IPS DF 6.9 (cell line): Measurements from ENCODE around the gene ZNF423.

Experiments used
- DNase-seq: peaks from one replicate; pipeline ENCODE4 v3.0.0-alpha.2; 2013; ENCODE audit warnings: low read depth, low spot score
- H3K27ac ChIP-seq: one replicate; pipeline ENCODE4 v1.5.1; 2013; ENCODE audit warnings: low read length, control low read depth
- H3K27me3 ChIP-seq: 2 replicates; pipeline ENCODE4 v1.6.1; 2013; ENCODE audit warnings: mild to moderate bottlenecking, low read length; ENCODE audit not compliant: control insufficient read depth, insufficient read depth
- H3K36me3 ChIP-seq: 2 replicates; pipeline ENCODE4 v1.6.1; 2013; ENCODE audit warnings: low read length; ENCODE audit not compliant: control insufficient read depth, insufficient read depth
- H3K4me1 ChIP-seq: 2 replicates; pipeline ENCODE4 v1.6.1; 2013; ENCODE audit warnings: low read length; ENCODE audit not compliant: control insufficient read depth, insufficient read depth
- H3K4me3 ChIP-seq: 2 replicates; pipeline ENCODE4 v1.5.1; 2013; ENCODE audit warnings: mild to moderate bottlenecking, low read length
- H3K9me3 ChIP-seq: 2 replicates; pipeline ENCODE4 v1.6.1; 2013; ENCODE audit warnings: low read length, inconsistent platforms; ENCODE audit not compliant: control insufficient read depth, insufficient read depth
- WGBS: extraction: QIAGEN DNeasy Blood & Tissue Kit; methylation state at CpG from one replicate; pipeline ENCODE4 v1.1.7; 2013; ENCODE audit warnings: mixed read lengths, missing lambda C conversion rate; ENCODE audit not compliant: insufficient read length, insufficient coverage; 5-methylcytosine and 5-hydroxymethylcytosine counted together

Gene ZNF423

DNA sequence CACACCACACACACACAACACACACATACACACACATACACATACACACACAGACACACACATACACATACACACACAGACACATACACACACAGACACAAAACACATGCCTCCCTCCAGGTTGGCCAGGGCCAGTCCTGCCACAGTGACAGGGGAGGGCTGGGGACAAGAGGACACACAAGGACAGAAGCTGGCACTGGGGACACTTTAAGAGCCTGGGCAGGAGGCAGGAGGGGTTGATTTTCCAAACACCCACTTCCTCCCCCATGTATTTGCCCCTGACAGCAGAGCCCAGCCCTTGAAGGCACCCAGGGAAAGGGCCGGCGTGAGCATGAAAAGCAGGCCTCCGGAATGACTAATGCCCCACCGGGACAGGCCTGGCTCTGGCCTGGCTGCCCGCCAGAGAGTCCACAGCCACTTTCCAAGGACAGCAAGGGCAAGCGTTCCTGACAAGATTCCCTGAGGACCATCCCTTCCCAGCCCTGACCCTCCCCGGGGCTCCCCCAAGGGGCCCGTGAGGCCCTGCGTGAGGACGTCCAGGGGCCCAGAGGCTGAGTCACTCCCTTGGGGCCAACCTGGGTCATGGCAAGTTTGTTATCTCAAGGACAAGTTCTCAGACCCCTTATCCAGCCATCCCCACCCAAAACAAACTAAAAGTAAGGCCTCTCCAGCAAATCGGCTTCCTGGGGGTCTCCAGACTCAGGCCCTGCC is 235.6 kb downstream of the ZNF423 start:
- no CpG with 5 or more reads among the region's 11 CpGs for WGBS

GRCh38 chr16:49619811-49620157 is 236.1 kb downstream of the ZNF423 start:
- WGBS, result no CpG with 5 or more reads among the region's 2 CpGs
- no peak for DNase-seq
- Histone ChIP-seq H3K4me1 (peaks cover 2% of the 10 kb centered on the region; the same call in 1 of the 2 replicates), H3K36me3 (no peaks in the 10 kb centered on the region), H3K9me3 (no peaks in the 10 kb centered on the region; the same call in 1 of the 2 replicates), H3K27ac (no peak overlapping the region), H3K27me3 (no peaks in the 10 kb centered on the region), H3K4me3 (no peak overlapping the region)

More for the DNA sequence above, 235.6 kb downstream of the ZNF423 start:
- Histone ChIP-seq H3K27ac (no peak overlapping the region), H3K4me1 (peaks cover 2% of the 10 kb centered on the region; the same call in 1 of the 2 replicates), H3K9me3 (no peaks in the 10 kb centered on the region; the same call in 1 of the 2 replicates), H3K27me3 (no peaks in the 10 kb centered on the region), H3K36me3 (no peaks in the 10 kb centered on the region), H3K4me3 (no peak overlapping the region)
- DNase-seq, result no peak

GRCh38 chr16:49618955-49619354 is 237.0 kb downstream of the ZNF423 start:
- WGBS, result no CpG with 5 or more reads among the region's 3 CpGs
- no peaks in the 10 kb centered on the region; the same call in 1 of the 2 replicates for H3K9me3 ChIP-seq
- no peaks in the 10 kb centered on the region for H3K36me3 ChIP-seq
- H3K27ac ChIP-seq, result no peak overlapping the region
- no peaks in the 10 kb centered on the region for H3K27me3 ChIP-seq
- peaks cover 2% of the 10 kb centered on the region; the same call in 1 of the 2 replicates for H3K4me1 ChIP-seq
- DNase-seq, result no peak
- no peak overlapping the region for H3K4me3 ChIP-seq

DNA sequence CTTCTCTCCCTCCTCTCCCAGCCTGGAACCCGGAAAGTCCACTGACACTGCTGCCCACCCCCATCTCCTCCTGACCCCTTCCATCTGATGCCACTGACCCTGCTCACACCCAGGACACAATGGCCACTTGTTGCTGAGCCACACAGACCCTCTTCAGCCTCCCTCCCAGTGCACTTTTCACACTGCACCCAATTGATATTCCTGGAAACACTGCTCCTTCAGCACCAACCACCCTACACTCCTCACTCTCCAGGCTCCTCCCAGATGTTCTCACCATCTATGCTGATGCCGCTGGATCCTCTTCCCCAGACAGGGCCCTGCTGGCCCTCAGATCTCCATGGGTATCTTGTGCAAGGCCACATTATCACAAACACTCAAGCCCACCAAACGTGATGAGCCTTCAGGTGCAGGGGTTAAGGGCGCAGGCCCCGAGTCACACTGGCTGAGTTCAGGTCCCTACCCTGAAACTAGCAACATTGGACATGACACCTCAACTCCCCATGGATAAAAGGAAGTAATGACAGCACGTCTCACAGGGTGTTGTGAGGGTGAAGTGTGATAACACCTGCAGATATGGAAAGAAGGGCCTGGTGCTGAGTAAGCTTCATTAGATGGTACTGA is 238.1 kb downstream of the ZNF423 start:
- H3K36me3 ChIP-seq, result no peaks in the 10 kb centered on the region
- no peak overlapping the region for H3K27ac ChIP-seq
- no peak overlapping the region for H3K4me3 ChIP-seq
- no peak for DNase-seq
- WGBS, result no CpG with 5 or more reads among the region's 6 CpGs
- no peaks in the 10 kb centered on the region for H3K27me3 ChIP-seq
- H3K4me1 ChIP-seq, result peaks cover 2% of the 10 kb centered on the region; the same call in 1 of the 2 replicates
- H3K9me3 ChIP-seq, result no peaks in the 10 kb centered on the region; the same call in 1 of the 2 replicates

DNA sequence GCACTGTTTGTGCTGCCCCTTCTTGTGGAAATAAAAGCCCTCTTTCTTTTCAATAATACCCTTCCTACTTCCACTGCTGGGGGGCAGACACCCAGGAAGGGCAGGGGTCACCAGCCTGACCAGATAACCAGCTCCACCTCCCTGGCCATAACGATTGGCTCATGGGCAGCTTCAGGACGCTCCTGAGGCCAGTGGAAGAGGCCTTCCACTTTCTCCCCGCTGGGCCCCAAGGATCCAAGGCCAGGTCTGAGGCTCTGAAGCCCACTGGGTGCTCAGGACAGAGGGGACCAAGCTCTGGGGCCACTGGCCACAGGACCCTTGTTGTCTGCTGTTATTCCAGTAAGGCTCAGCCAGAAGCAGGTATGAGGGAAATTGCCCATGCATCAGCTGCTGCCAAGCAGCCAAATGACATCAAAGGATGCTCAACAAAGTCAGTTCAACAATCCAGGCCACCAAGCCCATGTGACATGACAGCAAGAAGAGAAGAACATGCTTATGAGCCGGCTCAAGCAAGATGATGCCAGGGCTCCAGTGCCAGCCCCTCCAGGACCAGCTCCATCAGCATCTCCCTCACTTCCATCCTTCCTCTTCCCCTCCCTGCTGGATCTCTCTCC is 238.8 kb downstream of the ZNF423 start:
- H3K36me3 ChIP-seq, result no peaks in the 10 kb centered on the region
- no peaks in the 10 kb centered on the region; the same call in 1 of the 2 replicates for H3K9me3 ChIP-seq
- no peaks in the 10 kb centered on the region for H3K27me3 ChIP-seq
- no CpG with 5 or more reads among the region's 4 CpGs for WGBS
- DNase-seq, result no peak
- H3K4me1 ChIP-seq, result peaks cover 2% of the 10 kb centered on the region; the same call in 1 of the 2 replicates
- H3K27ac ChIP-seq, result no peak overlapping the region
- no peak overlapping the region; the same call in 1 of the 2 replicates for H3K4me3 ChIP-seq

DNA sequence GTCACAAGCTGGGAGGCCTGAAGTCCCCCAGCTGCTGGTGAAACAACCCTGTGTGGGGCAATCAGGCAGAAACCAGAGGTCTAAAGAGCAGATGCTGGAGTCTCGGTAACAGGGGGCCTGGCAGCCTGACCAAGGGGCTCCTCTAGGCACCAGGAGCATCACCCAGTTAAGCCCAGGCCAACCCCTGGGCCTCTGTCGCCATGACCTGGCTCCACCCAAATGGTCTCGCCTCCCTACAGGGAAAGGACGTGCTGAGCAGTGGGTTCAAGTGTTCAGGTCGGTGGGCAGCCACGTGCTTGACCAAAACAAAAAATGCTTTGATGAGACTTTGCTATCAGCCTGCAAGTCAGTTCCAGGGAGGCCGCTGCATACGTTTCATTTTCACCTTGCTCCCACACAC is 240.3 kb downstream of the ZNF423 start:
- Histone ChIP-seq H3K4me1 (no peaks in the 10 kb centered on the region; the same call in 1 of the 2 replicates), H3K4me3 (no peak overlapping the region), H3K9me3 (no peaks in the 10 kb centered on the region; the same call in 1 of the 2 replicates), H3K27ac (no peak overlapping the region), H3K27me3 (no peaks in the 10 kb centered on the region), H3K36me3 (no peaks in the 10 kb centered on the region)
- no CpG with 5 or more reads among the region's 8 CpGs for WGBS
- no peak for DNase-seq

DNA sequence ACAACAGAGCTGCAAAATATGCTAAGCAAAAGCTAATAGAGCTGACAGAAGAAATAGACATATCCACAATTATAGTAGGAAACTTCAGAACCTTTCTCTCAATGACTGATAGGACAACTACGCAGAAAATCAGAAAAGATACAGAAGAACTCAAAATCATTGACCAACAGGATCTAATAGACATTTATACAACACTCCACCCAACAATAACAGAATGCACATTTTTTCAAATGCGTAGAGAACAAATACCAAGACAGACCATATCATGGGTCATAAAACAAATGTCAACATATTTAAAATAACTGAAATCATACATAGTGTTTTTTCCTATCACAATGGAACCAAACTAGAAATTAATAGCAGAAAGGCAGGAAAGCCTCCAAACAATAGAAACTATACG is 244.9 kb downstream of the ZNF423 start:
- no peak for DNase-seq
- Histone ChIP-seq H3K27ac (no peak overlapping the region), H3K36me3 (no peaks in the 10 kb centered on the region), H3K4me3 (no peak overlapping the region), H3K9me3 (no peaks in the 10 kb centered on the region), H3K27me3 (no peaks in the 10 kb centered on the region), H3K4me1 (peaks cover 4% of the 10 kb centered on the region; the same call in 1 of the 2 replicates)
- WGBS, result no CpG with 5 or more reads among the region's 3 CpGs

DNA sequence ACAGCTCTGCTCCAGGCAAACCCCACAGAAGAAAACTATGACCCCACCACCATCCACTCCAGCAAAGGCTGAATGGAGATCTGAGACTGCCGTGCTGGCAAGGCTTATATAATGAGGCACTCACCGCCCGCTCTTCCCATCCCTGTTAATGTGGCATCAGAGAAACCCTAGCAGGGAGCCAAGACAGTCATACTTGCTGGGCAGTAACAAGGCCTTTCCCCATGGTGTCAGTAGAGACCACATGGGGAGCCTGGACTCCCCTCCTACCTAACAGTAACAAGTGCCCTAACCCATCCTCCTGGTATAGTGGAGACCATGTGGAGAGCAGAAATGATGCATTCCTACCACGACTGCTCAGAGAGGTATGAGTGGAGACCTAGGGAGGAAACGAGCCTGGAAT is 247.1 kb downstream of the ZNF423 start:
- WGBS, result no CpG with 5 or more reads among the region's 5 CpGs
- H3K27ac ChIP-seq, result no peak overlapping the region
- no peak overlapping the region for H3K4me3 ChIP-seq
- no peaks in the 10 kb centered on the region for H3K36me3 ChIP-seq
- DNase-seq, result no peak
- 0 out of 2 replicates have a peak, but pooled peaks cover 4% of the 10 kb centered on the region for H3K4me1 ChIP-seq
- no peaks in the 10 kb centered on the region for H3K9me3 ChIP-seq
- H3K27me3 ChIP-seq, result no peaks in the 10 kb centered on the region

GRCh38 chr16:49608098-49608497 is 247.8 kb downstream of the ZNF423 start:
- Histone ChIP-seq H3K36me3 (no peaks in the 10 kb centered on the region), H3K27me3 (no peaks in the 10 kb centered on the region), H3K4me3 (no peak overlapping the region), H3K9me3 (no peaks in the 10 kb centered on the region), H3K4me1 (0 out of 2 replicates have a peak, but pooled peaks cover 4% of the 10 kb centered on the region), H3K27ac (no peak overlapping the region)
- WGBS, result no CpG with 5 or more reads among the region's 5 CpGs
- DNase-seq, result no peak

DNA sequence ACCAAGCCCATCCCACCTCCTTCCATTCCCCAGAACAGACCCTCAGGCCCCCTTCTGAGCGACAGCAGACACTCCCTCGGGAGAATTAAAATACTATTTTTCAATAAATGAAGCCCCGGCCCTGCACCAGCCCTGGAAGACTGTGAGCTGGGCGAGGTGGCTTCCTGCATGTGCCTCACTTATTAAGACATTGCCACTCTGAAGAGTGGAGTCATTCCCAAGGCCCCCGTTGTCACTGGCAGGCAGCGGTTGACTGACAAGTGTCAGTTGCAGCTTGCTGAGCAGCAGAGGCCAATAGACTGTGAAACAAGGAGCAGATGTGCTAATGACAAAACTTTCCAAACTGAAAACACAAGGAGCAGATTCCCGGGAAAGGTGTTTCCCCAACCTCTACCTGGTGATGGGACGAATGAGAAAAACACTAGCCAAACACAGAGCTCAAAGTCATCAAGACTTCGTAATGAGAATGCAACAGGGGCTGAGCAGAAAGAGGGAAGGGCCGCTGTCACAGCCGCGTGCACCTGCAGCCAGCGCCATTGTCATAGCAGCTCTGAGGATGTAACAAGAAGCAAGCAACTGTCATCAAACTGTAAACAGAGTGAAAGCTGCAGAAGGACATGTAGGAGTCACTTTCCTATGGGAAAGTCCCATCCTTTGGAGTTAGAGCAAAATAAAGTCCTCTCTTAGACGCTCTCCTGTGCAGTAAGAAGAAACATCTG is 250.2 kb downstream of the ZNF423 start:
- Histone ChIP-seq H3K27ac (no peak overlapping the region), H3K36me3 (no peaks in the 10 kb centered on the region), H3K4me3 (no peak overlapping the region), H3K4me1 (peaks cover 9% of the 10 kb centered on the region), H3K27me3 (no peaks in the 10 kb centered on the region), H3K9me3 (no peaks in the 10 kb centered on the region)
- WGBS, result no CpG with 5 or more reads among the region's 14 CpGs
- no peak for DNase-seq
